ENCODE data around the gene ZNF221. TPM values are rescaled to one million over a fixed set of nuclear protein-coding genes. Genes with fewer than 3 reads are reported as not detected.

The ZNF221 gene
- total RNA-seq, 3 donors from 2014 or later = 1.9 to 5.8 (median 1.9) TPM

DNA sequence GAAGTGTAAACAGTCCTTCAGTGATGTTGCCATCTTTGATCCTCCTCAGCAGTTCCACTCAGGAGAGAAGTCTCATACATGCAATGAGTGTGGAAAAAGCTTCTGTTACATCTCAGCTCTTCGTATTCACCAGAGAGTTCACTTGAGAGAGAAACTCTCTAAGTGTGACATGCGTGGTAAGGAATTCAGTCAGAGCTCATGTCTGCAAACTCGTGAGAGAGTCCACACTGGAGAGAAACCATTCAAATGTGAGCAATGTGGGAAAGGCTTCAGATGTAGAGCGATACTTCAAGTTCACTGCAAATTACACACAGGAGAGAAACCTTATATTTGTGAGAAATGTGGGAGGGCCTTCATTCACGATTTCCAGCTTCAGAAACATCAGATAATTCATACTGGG is 59.4 kb downstream of the ZNF221 start:
- Histone ChIP-seq H3K4me3 (no peak overlapping the region), H3K4me1 (ENCODE audit: low read depth) (no peaks in the 10 kb centered on the region), H3K36me3 (ENCODE audit: low read depth) (peaks cover 32% of the 10 kb centered on the region), H3K9me3 (peaks cover 89% of the 10 kb centered on the region)
- TF ChIP-seq, protein P1, sequence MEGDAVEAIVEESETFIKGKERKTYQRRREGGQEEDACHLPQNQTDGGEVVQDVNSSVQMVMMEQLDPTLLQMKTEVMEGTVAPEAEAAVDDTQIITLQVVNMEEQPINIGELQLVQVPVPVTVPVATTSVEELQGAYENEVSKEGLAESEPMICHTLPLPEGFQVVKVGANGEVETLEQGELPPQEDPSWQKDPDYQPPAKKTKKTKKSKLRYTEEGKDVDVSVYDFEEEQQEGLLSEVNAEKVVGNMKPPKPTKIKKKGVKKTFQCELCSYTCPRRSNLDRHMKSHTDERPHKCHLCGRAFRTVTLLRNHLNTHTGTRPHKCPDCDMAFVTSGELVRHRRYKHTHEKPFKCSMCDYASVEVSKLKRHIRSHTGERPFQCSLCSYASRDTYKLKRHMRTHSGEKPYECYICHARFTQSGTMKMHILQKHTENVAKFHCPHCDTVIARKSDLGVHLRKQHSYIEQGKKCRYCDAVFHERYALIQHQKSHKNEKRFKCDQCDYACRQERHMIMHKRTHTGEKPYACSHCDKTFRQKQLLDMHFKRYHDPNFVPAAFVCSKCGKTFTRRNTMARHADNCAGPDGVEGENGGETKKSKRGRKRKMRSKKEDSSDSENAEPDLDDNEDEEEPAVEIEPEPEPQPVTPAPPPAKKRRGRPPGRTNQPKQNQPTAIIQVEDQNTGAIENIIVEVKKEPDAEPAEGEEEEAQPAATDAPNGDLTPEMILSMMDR (IDR thresholded peaks at IDR 0.05) = no peak
- DNase-seq = no peak
- intact Hi-C loops (cut with DNase I, micrococcal nuclease) = no loop called here
- ATAC-seq = no peak

Other genes with a start within 250 kb of the ZNF221 start
- not detected for gene IRGC, start 235.2 kb upstream of the ZNF221 start, total RNA-seq
- gene SMG9, start 196.3 kb upstream of the ZNF221 start, total RNA-seq = 10 to 100 TPM; 32.2 to 41.4 (median 34.7) TPM
- 10 to 100 TPM; 14.9 to 36.2 (median 36.1) TPM for gene KCNN4, start 170.3 kb upstream of the ZNF221 start, total RNA-seq
- 1 to 10 TPM in 2 of 3 donors, under 1 TPM in 1; 0.61 to 4.8 (median 3.9) TPM for gene LYPD5, start 148.8 kb upstream of the ZNF221 start, total RNA-seq
- gene ZNF283, start 123.9 kb upstream of the ZNF221 start, total RNA-seq = 10 to 100 TPM in 2 of 3 donors, 1 to 10 TPM in 1; 7.6 to 21.8 (median 14.1) TPM
- 1 to 10 TPM in 2 of 3 donors, under 1 TPM in 1; 0.58 to 5.5 (median 1.7) TPM for gene ZNF404, start 67.3 kb upstream of the ZNF221 start, total RNA-seq
- 10 to 100 TPM in 2 of 3 donors, 1 to 10 TPM in 1; 9.8 to 15.9 (median 13.4) TPM for gene ZNF45, start 15.9 kb upstream of the ZNF221 start, total RNA-seq
- gene ZNF155, start 33.0 kb downstream of the ZNF221 start, total RNA-seq = 1 to 10 TPM; 5.4 to 8.6 (median 6.7) TPM
- 1 to 10 TPM; 3.2 to 5.2 (median 3.8) TPM for gene ZNF230, start 51.7 kb downstream of the ZNF221 start, total RNA-seq
- 1 to 10 TPM; 1.1 to 2.9 (median 1.3) TPM for gene ZNF222, start 74.2 kb downstream of the ZNF221 start, total RNA-seq
- gene ZNF223, start 100.8 kb downstream of the ZNF221 start, total RNA-seq = 1 to 10 TPM; 4.7 to 8.7 (median 6.0) TPM
- 1 to 10 TPM; 1.9 to 2.3 (median 2.1) TPM for gene ZNF284, start 120.9 kb downstream of the ZNF221 start, total RNA-seq
- 10 to 100 TPM; 25.5 to 38.3 (median 29.8) TPM for gene ZNF224, start 143.1 kb downstream of the ZNF221 start, total RNA-seq
- 1 to 10 TPM; 2.2 to 4.8 (median 3.2) TPM for gene ZNF225, start 162.2 kb downstream of the ZNF221 start, total RNA-seq
- 10 to 100 TPM in 2 of 3 donors, 1 to 10 TPM in 1; 4.7 to 11.1 (median 10.9) TPM for gene ZNF234, start 190.3 kb downstream of the ZNF221 start, total RNA-seq
- gene ZNF226, start 213.9 kb downstream of the ZNF221 start, total RNA-seq = 10 to 100 TPM; 17.9 to 23.1 (median 23.0) TPM